B cell (primary cell): ENCODE data around the gene SCP2. TPM values are rescaled to one million over a fixed set of nuclear protein-coding genes. Genes with fewer than 3 reads are reported as not detected.
"Not testable (repeated sequence)": the region's sequence is repeated elsewhere in the genome, so short reads cannot be mapped to it uniquely, and the experiment has no call there.

ENCODE experiments used
- ATAC-seq: fragments of 200-7000 bp; cut with Tn5 transposase; one replicate; pipeline ENCODE4 v1.10.0; 2021; ENCODE audit warnings: low read depth, mild to moderate bottlenecking, moderate number of reproducible peaks, moderate library complexity
- CTCF ChIA-PET: fragments of 350-600 bp; sonication (Branson Sonifier 250); formaldehyde crosslinking; loops from one replicate; lab custom pipeline; 2021; ENCODE audit warnings: antibody characterized with exemption, inconsistent platforms; lab: Charles Lee
- POLR2A ChIA-PET: fragments of 350-600 bp; sonication (Branson Sonifier 250); formaldehyde crosslinking; loops from one replicate; lab custom pipeline; 2021; ENCODE audit warnings: antibody characterized with exemption; lab: Charles Lee
- DNase-seq: peaks from one replicate; pipeline ENCODE4 v3.0.0; 2013
- H2AFZ ChIP-seq: 2 replicates; pipeline ENCODE4 v1.6.1; 2012; ENCODE audit warnings: mild to moderate bottlenecking, low read depth, low read length; ENCODE audit not compliant: insufficient read depth, poor library complexity, severe bottlenecking
- H3K27ac ChIP-seq, 2 donors: 1 replicate in 1 of 2; 2 replicates in 1 of 2; pipeline ENCODE4 v1.5.1; 2012 to 2013; ENCODE audit warnings: low read length in 2 of 2, mild to moderate bottlenecking in 2 of 2, moderate library complexity in 1 of 2
- H3K27me3 ChIP-seq, 4 experiments: fragments of 200-600 bp in 1 of 4; sonication (generic) in 1 of 4; replicated peaks in 1 of 4; 1 replicate in 2 of 4; 2 replicates in 2 of 4; pipeline versions ENCODE4 v1.6.1 to v1.7.0; 2013 to 2016; ENCODE audit warnings: low read length in 3 of 4, mild to moderate bottlenecking in 2 of 4, mixed read lengths in 1 of 4, moderate library complexity in 1 of 4; ENCODE audit not compliant: insufficient read depth in 4 of 4, control insufficient read depth in 3 of 4; ENCODE audit errors: control extremely low read depth in 1 of 4
- H3K36me3 ChIP-seq, 2 experiments: replicated peaks in 1 of 2; 1 replicate in 1 of 2; 2 replicates in 1 of 2; pipeline versions ENCODE4 v1.6.1 to v1.7.1; 2013; ENCODE audit warnings: low read length in 1 of 2; ENCODE audit not compliant: insufficient read depth in 2 of 2, control insufficient read depth in 1 of 2; ENCODE audit errors: control extremely low read depth in 1 of 2, extremely low read depth in 1 of 2
- H3K4me1 ChIP-seq, 2 donors: fragments of 200-600 bp in 1 of 2; sonication (generic) in 1 of 2; 1 replicate in 1 of 2; 2 replicates in 1 of 2; pipeline versions ENCODE4 v1.5.1 to v1.6.1; 2013 to 2017; ENCODE audit warnings: low read length in 2 of 2; ENCODE audit not compliant: control insufficient read depth in 2 of 2, insufficient read depth in 2 of 2
- H3K4me2 ChIP-seq: replicated peaks from 2 replicates; pipeline ENCODE3; 2012; ENCODE audit warnings: mild to moderate bottlenecking, low read depth, low read length; ENCODE audit not compliant: poor library complexity, severe bottlenecking
- H3K4me3 ChIP-seq, 5 experiments: fragments of 200-600 bp in 1 of 5; sonication (generic) in 1 of 5; 1 replicate in 3 of 5; 2 replicates in 2 of 5; pipeline versions ENCODE4 v1.5.1 to v1.7.0; 2011 to 2016; ENCODE audit warnings: low read length in 4 of 5, mild to moderate bottlenecking in 4 of 5, low read depth in 2 of 5, control low read depth in 1 of 5, moderate library complexity in 1 of 5; ENCODE audit not compliant: insufficient read depth in 1 of 5; ENCODE audit errors: control extremely low read depth in 1 of 5, extremely low read depth in 1 of 5
- H3K79me2 ChIP-seq: fragments of 200-600 bp; sonication (generic); one replicate; pipeline ENCODE4 v1.6.0; 2016; ENCODE audit warnings: low read length; ENCODE audit not compliant: control insufficient read depth, insufficient read depth
- H3K9ac ChIP-seq: fragments of 200-600 bp; sonication (generic); 2 replicates; pipeline ENCODE4 v1.6.1; 2017; ENCODE audit warnings: mild to moderate bottlenecking, low read length, moderate library complexity
- H3K9me3 ChIP-seq, 3 donors: one replicate each; pipeline versions ENCODE4 v1.6.1 to v1.7.1; 2013; ENCODE audit warnings: low read length in 2 of 3; ENCODE audit not compliant: control insufficient read depth in 2 of 3, insufficient read depth in 1 of 3; ENCODE audit errors: control extremely low read depth in 1 of 3
- H4K20me1 ChIP-seq: 2 replicates; pipeline ENCODE4 v1.6.0; 2012; ENCODE audit warnings: mild to moderate bottlenecking, low read length; ENCODE audit not compliant: insufficient read depth, control insufficient read depth, poor library complexity, severe bottlenecking
- H3K27ac Mint-ChIP-seq: one replicate; pipeline ENCODE4 v1.8.0; 2021; ENCODE audit warnings: mixed read lengths
- H3K27me3 Mint-ChIP-seq: one replicate; pipeline ENCODE4 v1.8.0; 2021; ENCODE audit warnings: mixed read lengths
- H3K4me1 Mint-ChIP-seq: one replicate; pipeline ENCODE4 v1.8.0; 2021; ENCODE audit warnings: mixed read lengths
- H3K4me3 Mint-ChIP-seq: one replicate; pipeline ENCODE4 v1.8.0; 2021; ENCODE audit warnings: mixed read lengths
- H3K9me3 Mint-ChIP-seq: one replicate; pipeline ENCODE4 v1.8.0; 2022; ENCODE audit warnings: mixed read lengths; ENCODE audit not compliant: insufficient read depth
- CTCF ChIP-seq: fragments of 200-600 bp; IDR thresholded peaks from one replicate; pipeline ENCODE4 v1.8.0; 2022; ENCODE audit warnings: antibody characterized with exemption, mild to moderate bottlenecking
- EZH2 ChIP-seq: IDR thresholded peaks from 2 replicates; pipeline ENCODE4 v1.6.1; 2012; ENCODE audit warnings: borderline replicate concordance, low read depth, mild to moderate bottlenecking, moderate library complexity, low read length; ENCODE audit not compliant: insufficient read depth, poor library complexity, severe bottlenecking
- WGBS: methylation state at CpG from one replicate; pipeline ENCODE4 v1.1.5; 2013; ENCODE audit warnings: missing lambda C conversion rate; ENCODE audit not compliant: insufficient coverage; 5-methylcytosine and 5-hydroxymethylcytosine counted together
- intact Hi-C: fragments of 100-400 bp; cut with micrococcal nuclease; formaldehyde crosslinking; loops from one replicate; pipeline ENCODE4 v1.10.0; 2022
- polyA plus RNA-seq: library from polyadenylated mRNA; depleted of rRNA; stranded (reverse); fragments of >200 nt; gene quantifications from 2 replicates; pipeline ENCODE4 v1.2.3, GENCODE V29; 2012
- total RNA-seq, 2 donors: library from RNA; stranded (reverse); fragments of 120-200 nt in 1 of 2; gene quantifications; 1 replicate in 1 of 2; 2 replicates in 1 of 2; pipeline versions ENCODE4 v1.2.3 to v1.2.4, GENCODE V29; 2013 to 2022

SCP2 gene
- total and polyA plus RNA-seq, 2 donors (not counting 1 experiment from before 2014, with no cell fraction given) = 19.4 to 46.6 TPM

- WGBS = 89% methylated on average over 5 of the region's 10 CpGs
Observed at GRCh38 chr1:52944566-52944965, 17.5 kb downstream of the SCP2 start.

DNA sequence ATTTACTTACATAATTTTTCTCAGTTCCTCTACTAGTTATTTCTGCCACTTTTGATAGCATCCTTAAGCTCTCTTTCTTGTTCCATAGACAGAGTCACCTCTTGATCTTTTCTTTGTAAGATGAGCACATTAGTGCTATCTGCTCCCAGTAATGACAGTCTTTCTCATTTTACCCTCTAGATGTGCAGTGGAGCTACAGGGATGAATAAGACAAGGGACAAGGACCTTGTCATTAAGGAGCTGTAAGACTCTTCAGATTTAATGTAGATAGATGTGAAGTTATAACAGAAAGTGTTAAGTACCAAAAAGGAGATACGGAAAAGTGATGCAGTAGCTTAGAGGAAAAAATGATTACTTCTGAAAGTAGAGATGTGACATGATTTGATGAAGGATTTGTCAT lies 20.4 kb downstream of the SCP2 start:
- Mint-ChIP-seq H3K4me1 (no peaks in the 10 kb centered on the region), H3K27me3 (no peaks in the 10 kb centered on the region), H3K27ac (no peak overlapping the region), H3K4me3 (no peak overlapping the region), H3K9me3 (no peaks in the 10 kb centered on the region)
- Histone ChIP-seq H3K4me3 (no peak overlapping the region), H3K4me2 (no peak overlapping the region), H3K36me3 (no peaks in the 10 kb centered on the region), H3K27ac (no peak overlapping the region), H3K79me2 (no peaks in the 10 kb centered on the region), H2AFZ (no peak overlapping the region), H3K9ac (no peak overlapping the region), H3K4me1 (no peaks in the 10 kb centered on the region), H3K27me3 (no peaks in the 10 kb centered on the region), H4K20me1 (no peaks in the 10 kb centered on the region), H3K9me3 (no peaks in the 10 kb centered on the region)
- intact Hi-C loops = no loop called here
- no peak for ATAC-seq
- ChIA-PET CTCF (no interaction called here), POLR2A (no interaction called here)
- no peak for DNase-seq
- WGBS = 100% methylated on average over 1 of the region's 1 CpG
- TF ChIP-seq CTCF (no peak), EZH2 (no peak)

More at GRCh38 chr1:52944566-52944965, 17.5 kb downstream of the SCP2 start:
- Mint-ChIP-seq H3K9me3 (no peaks in the 10 kb centered on the region), H3K27me3 (no peaks in the 10 kb centered on the region), H3K27ac (no peak overlapping the region), H3K4me1 (no peaks in the 10 kb centered on the region), H3K4me3 (no peak overlapping the region)
- ATAC-seq (no peak), DNase-seq (no peak)
- TF ChIP-seq CTCF = no peak
- TF ChIP-seq EZH2 = no peak
- POLR2A ChIA-PET = no interaction called here
- no peak overlapping the region for H3K4me3 ChIP-seq
- H3K9ac ChIP-seq = no peak overlapping the region
- no peaks in the 10 kb centered on the region for H3K36me3 ChIP-seq
- no peaks in the 10 kb centered on the region for H3K4me1 ChIP-seq
- intact Hi-C loops = no loop called here
- no peak overlapping the region for H3K4me2 ChIP-seq
- H2AFZ ChIP-seq = no peak overlapping the region
- no peaks in the 10 kb centered on the region for H3K9me3 ChIP-seq
- no peaks in the 10 kb centered on the region for H4K20me1 ChIP-seq
- CTCF ChIA-PET = no interaction called here
- no peak overlapping the region for H3K27ac ChIP-seq
- H3K79me2 ChIP-seq = no peaks in the 10 kb centered on the region
- no peaks in the 10 kb centered on the region for H3K27me3 ChIP-seq

DNA sequence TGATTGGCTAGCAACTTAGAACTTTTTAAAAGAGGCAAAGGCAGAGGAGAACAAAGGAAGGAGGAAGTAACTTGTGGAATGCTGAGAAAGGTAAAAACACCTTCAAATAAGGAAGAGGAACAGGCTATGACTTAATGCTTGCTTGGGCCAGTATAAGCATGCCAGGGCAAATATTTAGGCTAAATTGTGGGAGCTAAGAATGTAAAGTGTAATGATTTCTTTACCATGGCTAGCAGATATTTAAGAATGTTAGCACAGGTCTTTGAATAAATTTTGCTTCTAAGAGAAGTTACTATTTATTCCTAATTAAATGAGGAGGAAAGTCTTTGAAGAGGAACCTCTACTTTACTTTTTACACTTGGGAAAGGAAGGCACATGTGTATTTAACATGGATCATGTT lies 22.5 kb downstream of the SCP2 start:
- H3K4me1 Mint-ChIP-seq, H3K36me3 ChIP-seq, H2AFZ ChIP-seq, H4K20me1 ChIP-seq, DNase-seq, H3K27me3 Mint-ChIP-seq, H3K9me3 Mint-ChIP-seq, H3K4me2 ChIP-seq, H3K4me3 ChIP-seq, H3K9me3 ChIP-seq, intact Hi-C loops, H3K4me1 ChIP-seq, ATAC-seq, H3K27me3 ChIP-seq, H3K27ac ChIP-seq, POLR2A ChIA-PET, H3K27ac Mint-ChIP-seq, H3K4me3 Mint-ChIP-seq, CTCF ChIA-PET, H3K9ac ChIP-seq, H3K79me2 ChIP-seq: not testable (repeated sequence)
